ENCODE data around the gene RIOK1.

The RIOK1 gene

DNA sequence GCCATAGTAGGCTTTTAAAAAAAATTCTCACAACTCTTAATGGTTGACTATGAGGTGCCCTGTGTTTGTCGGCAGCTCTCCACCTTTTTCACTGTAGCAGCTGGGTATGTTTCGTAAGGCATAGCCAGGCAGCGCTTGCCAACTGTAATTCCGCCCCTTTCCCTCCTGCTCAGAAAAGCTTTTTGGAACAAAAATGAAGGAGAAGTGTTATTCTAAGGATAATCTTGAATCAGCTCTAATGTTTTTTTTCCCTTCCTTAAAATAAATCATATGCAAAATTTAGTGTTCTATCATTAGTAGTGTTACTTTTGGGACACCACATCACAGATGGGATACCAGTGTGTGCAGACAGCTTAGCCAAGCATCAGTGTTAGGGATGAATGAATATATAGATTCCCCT is 21.2 kb downstream of the RIOK1 start:
- no peak for DNase-seq

DNA sequence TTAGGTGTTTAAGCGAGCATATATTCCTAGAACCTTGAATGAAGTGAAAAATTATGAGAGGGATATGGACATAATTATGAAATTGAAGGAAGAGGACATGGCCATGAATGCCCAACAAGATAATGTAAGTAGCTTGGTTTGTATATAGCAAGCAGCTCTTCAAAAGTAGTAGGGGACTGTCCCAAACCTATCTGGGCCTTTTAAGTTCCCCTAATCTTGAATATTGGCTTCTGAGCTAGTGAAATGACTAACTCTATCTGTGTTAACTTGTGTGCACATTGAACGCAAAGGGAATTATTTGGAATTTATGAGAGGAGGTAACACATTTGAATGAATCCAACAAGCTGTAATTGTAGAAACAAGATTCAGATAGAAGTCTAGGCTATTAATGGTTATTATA is 21.7 kb downstream of the RIOK1 start:
- DNase-seq = no peak

DNA sequence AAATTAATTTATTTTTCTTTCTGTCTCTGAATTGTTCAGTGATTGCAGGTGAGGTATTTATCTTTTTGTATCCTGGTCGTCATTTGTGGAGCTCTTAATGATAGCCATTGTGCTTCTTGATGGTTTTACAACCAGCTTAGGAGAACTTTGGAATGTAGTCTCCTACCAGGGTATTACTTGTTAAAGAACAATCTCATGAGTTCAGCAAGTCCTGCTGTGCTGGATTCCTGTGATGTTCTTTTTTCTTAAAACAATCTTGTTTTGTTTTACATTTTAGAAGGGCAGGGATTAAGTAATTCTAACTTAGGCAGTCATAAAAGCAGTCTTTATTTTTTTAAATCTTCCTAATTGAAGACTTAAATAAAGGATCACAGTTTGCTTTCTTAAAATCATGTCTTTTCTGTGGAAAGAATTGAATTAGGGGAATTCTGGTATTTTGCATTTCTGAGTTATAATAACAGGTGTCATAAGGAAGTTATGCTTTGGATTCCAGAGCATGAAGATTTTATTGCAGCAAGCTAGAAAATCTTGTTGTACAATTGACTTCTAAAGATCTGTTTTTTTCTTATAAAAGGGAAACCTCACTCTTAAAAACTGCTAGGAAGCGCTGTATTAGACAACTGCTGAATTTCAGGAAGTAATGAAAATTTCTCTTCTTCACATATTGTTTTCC is 23.7 kb downstream of the RIOK1 start:
- DNase-seq = no peak

DNA sequence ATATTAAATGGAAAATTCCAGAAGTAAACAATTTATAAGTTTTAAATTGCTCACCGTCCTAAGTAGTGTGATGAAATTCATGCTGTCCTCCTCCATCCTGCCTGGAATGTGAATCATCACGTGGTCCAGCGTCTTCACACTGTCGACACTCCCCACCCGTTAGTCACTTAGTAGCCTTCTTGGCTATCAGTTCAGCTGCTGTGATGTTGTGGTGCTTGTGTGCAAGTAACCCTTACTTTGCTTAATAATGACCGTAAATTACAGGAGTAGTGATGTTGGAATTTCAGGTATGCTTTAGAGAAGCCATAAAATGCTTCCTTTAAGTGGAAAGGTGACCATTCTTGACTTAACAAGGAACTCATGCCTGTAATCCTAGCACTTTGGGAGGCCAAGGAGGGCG is 25.2 kb downstream of the RIOK1 start:
- no peak for DNase-seq

DNA sequence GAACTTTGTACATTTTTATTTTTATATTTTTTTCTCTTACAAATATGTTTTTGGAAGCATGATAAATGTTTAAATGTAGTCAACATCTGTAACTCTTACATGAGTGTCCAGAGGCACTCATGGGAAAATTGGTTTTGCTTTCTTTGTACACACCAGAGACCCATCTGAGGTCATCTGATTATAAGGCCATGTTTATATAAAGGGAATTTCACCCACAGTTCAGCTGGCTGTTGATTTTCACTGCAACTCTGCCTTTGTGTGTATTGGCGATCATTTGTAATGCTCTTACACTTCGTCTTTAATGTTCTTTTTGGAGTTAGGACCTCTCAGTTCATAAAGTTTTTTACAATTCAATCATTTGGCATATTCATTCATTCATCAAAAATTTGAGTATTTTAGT is 28.1 kb downstream of the RIOK1 start:
- DNase-seq = no peak

DNA sequence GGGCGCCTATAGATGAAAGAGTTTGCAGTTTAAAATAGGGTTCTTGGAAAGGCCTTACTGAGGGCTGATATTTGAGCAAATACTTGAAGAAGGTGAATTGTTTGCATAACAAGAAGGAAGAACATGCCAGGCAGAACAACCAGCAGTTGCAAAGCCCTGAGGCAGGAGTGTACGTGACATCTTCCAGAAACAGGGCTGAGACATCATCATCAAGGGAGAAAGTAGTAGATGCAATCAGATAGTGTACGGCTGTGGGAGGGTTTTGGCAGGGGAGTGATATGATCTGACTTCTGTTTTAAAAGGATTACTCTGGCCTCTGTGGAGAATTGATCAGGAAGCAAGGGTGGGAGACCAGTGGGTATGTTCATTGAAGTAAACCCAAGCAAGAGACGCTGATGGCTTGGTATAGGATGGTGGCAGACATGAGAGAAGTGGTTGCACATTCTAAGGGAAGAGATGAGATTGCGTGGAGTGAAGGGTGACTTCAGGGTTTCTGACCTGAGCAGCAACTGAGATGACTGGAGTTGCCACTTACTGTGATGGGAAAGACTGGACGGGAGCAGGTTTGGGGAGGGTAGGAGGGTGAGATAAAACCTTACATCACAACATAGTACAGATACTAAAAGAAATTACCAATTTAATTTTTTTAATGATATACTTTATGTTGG is 28.8 kb downstream of the RIOK1 start:
- no peak for DNase-seq

DNA sequence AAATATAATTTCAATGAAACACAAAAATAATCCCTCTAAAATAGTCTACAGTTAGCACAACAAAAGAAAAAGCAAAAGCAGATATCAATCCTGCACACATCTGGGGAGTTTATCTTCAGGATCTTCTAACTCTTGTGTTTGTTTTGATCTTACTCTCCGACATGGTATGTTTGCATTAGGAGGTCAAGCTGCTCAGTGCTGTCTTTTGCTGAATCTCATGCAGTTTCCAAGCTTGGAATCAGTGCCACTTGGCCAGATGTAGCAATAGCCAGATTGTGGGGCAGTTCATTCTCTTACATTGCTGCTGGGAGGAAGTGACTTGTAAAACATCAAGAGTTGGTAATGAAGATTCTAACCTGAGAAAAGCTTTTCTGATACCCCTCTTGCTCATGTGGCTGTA is 29.5 kb downstream of the RIOK1 start:
- DNase-seq = no peak

DNA sequence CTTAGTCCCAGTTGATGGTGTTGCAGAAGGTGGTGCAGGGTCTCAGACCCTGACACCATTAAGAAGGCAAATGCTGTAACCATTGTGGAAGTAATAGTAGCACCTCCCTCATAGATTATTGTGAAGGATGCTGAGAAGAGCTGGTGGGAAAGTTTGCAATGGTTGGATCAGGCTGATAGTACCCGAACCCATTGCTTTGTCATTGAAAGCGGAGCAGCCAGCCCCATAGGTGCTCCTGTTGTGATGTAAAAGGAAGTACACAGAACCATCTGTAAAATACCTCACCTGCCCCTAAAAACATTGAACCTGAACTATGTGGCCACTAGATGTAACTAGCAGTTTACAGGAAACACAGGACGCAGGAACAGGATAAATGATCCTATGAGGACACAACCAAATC is 31.5 kb downstream of the RIOK1 start:
- DNase-seq = no peak

DNA sequence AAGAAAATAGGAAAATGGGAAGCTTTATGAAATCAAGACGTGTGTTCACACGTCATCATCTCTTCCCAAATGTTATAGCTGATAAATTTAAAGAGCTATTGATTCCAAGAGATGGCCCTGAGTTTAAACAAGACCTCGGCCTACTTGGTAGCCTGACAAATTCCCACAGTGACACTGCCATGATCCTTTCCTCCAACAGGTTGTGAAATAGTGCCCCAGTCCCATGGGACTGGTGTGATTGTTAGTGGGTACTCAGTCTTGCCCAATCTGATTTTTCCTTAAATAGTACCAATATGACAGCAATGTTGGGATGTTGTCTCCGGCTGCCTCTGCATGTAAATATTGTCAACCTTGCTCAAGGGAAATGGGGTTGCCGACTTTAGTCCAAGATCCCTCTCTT is 34.5 kb downstream of the RIOK1 start:
- no peak for DNase-seq

DNA sequence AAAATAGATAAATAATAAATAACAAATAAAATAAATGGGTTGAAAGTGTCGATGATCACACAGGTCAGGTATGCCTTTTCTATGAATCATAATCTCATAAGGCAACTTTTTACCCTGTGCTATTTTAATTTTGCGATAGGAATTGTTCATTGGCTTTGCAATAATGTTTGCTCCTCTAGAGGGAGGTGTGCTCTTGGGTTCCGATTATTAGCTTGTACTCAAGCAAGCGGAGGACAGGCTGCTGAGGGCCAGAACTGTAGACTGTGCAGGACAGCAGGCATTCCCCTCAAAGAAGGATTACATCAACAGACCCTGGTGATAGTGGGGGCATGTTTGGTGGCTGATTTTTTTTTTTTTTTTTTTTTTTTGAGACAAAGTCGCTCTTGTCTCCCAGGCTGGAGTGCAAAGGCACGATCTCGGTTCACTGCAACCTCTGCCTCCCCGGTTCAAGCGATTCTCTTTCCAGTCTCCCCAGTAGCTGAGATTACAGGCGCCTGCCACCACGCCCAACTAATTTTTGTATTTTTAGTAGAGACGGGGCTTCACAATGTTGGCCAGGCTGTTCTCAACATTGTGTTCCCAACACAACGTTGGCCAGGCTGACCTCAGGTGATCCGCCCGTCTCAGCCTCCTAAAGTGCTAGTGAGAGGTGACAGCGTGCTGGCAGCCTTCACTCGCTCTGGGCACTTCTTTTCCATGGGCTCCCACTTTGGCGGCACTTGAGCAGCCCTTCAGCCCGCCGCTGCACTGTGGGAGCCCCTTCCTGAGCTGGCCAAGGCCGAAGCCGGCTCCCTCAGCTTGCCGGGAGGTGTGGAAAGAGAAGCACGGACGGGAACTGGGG is 35.6 kb downstream of the RIOK1 start:
- no peak for DNase-seq

DNA sequence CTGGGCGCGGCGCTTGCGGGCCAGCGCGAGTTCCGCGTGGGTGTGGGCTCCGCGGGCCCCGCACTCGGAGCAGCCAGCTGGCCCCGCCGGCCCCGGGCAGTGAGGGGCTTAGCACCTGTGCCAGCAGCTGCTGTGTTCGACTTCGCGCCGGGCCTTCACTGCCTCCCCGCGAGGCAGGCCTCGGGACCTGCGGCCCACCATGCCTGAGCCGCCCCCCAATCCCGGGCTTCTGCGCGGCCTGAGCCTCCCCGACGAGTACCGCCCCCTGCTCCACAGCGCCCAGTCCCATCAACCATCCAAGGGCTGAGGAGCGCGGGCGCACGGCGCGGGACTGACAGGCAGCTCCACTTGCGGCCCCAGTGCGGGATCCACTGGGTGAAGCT is 36.2 kb downstream of the RIOK1 start:
- no peak for DNase-seq

DNA sequence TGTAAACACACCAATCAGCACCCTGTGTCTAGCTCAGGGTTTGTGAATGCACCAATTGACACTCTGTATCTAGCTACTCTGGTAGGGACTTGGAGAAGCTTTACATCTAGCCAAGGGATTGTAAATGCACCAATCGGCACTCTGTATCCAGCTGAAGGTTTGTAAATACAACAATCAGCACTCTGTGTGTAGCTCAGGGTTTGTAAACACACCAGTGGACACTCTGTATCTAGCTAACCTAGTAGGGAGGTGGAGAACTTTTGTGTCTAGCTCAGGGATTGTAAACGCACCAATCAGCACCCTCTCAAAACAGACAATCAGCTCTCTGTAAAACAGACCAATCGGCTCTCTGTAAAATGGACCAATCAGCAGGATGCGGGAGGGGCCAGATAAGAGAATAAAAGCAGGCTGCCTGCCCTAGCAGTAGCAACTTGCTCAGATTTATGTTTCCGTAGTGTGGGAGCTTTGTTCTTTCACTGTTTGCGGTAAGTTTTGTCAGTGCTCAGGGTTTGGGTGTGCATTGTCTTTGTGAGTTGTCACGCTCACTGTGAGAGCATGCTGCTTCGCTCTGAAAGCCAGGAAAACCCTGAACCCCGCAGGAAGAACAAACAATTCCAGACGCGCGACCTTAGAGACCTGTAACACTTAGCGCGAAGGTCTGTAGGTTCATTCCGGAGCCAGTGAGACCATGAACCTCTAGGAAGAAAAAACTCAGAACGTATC is 37.0 kb downstream of the RIOK1 start:
- no peak for DNase-seq

DNA sequence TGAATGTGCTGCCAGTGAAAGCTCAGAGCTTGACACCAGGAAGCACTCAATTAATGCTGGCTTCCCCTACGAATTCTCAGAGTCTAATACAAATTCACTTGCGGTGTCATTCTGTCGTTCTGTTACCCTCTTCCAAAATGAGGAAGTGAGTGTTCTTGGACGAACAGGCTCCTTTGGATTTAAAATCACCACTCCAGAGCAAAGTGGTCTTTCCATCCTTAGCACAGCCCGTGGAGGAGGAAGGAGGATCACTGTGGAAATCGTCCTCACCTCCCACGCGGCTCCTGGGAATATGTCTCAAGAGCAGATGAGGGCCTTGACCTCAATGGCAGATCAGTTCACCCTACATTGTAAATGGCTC is 41.7 kb downstream of the RIOK1 start:
- DNase-seq = no peak

DNA sequence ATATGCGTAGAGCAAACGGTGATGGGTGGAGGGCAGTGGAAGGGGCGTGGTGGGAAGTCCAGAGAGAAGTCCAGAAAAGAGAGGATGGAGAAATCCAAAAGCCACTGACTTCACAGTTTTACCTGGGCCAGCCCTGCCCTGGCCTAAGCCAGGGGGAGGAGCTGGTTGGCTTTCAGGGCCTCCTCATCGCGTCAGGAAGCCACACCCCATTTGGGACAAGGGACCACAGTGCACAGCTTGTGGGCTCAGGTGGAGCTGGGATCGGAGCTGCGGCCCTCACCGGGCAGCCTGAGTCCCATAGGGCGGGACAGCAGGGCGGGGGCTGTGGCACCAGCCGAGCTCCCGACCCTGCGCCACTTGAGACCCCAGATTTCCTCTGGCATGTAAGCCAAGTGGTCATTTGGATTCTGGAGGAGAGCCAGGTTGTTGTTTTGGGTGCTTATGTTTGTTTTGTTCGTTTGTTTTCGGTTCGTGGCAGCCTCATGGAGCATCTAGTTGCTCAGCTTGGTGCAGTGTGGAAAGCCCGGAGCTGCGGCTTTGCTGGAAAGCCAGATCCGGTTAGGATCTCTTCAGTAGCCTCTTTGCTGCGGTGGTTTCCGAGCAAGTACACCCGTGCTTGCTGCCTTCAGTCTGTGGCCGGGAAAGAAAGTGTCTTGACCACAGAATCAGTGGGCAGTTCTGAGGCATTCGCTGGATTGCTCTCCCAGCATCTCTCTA is 42.2 kb downstream of the RIOK1 start:
- DNase-seq = no peak

DNA sequence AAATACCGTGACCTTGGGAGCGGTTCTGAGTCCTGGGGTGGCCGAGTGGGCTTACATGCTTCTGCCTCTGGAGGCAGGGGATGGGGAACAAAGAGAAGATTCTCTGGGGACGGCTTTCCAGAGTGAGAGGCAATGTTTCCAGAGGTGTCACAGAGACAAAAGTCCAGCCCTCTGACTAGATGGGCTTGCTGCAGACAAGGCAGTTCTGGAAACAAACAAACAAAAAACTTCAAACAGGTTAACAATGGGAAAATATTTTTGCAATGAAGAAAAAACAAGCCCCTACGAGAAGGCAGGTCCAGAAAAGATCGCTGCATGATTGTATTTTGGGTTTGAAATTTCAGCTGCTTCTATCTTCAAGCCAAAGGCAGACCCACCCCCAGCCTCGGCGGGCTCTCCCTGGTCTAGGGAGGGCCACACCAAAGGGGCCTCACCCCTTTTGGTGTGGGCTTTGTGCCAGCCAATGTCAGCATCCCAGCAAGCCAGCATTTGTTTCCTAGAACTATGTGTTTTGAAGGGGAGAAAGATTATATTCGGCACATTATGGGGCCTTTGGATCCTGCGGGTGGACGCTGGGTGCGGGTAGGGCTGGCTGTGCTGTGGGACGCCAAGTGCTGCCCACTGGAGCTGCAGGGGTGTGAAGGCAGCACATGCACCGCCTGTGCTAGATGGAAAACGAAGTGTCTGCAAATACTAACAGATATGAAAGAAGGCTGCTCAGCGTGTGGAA is 42.9 kb downstream of the RIOK1 start:
- DNase-seq = no peak

DNA sequence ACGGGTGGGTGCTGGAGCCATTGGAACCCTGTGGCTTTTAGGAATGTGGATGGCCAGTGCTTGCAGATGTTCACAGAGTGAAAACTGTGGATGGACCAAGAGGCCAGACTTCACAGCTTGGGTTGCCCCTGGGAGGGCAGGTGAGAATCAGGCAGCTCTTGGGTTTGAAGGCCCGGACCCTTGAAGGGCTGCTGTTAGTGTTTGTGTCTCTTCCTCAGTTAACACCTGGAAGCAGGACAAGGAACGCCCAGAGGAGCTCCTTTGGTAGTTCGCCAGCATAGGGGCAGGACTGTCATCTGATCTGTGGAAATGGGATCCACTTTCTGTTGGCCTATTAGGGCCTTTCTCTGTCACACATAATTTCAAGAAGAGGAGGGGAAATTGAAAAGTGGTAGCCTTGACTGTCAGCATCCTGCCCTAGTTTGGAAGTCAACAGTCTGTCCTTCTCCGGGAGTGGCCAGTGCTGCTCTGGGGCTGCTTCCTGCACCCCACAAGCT is 43.6 kb downstream of the RIOK1 start:
- DNase-seq = no peak

DNA sequence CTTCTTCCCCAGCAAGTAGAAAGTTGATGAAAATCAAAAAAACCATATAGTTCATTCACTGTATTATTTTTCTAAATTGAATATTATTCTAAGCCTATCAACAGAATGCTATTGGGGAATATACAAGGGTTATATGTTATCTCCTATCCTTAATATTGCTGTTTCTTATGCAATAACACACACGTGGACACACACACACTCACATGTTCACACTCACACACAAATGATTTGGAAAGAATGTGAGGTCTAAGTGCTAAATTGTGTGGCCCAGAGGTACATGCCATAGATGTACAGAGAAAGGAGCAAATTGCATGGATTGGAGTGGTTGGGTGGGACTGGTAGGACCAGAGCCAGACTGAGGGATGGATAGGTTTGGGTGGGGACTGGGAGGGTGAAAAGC is 45.1 kb downstream of the RIOK1 start:
- no peak for DNase-seq

DNA sequence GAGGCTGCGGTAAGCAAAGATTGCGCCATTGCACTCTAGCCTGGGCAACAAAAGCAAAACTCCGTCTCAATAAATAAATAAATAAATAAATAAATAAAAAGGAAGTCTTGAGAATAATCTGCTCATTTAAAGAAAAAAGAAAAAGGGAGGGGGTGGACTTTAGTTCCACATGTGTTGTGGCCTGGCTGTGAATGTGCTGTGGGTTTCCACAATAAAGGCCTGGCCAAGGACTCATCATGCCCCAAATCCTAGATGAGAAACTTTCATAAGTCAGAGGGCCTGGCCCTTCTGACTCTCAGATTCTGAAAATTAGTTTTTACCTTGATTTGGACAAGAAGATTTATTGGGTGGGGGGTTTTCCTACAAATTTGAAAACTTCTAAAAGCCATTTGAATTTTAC is 48.4 kb downstream of the RIOK1 start:
- no peak for DNase-seq

DNA sequence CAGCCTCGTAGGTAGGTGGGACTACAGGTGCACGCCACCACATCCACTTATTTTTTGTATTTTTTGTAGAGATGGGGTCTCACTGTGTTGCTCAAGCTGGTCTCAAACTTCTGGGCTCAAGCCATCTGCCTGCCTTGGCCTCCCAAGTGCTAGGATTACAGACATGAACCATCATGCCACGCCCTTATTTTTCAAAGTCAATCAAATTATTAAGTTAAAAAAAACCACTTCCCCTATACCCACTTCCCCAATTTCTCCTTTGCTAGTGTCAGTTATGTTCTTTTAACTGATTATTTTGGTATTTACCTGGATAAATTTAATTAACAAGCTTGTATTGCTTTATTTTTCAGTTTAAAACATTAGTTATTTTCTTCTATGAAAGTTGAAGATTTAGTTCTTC is 49.6 kb downstream of the RIOK1 start:
- DNase-seq = no peak

DNA sequence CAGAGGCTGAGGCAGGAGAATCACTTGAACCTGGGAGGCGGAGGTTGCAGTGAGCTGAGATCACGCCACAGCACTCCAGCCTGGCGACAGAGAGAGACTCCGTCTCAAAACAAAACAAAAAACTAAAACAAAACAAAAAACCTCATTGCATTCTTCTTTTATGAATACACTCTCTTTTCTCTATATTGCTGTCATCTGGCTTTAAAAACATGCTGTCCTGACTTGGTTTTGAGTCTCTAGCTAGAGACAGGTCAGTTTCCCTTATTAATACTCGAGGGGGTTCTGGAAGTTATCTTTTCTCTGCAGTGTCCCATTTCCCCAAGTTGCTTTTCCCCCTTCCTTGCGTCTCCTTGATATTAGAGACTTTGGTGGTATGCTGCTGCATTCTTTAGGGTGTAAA is 50.9 kb downstream of the RIOK1 start:
- no peak for DNase-seq

DNA sequence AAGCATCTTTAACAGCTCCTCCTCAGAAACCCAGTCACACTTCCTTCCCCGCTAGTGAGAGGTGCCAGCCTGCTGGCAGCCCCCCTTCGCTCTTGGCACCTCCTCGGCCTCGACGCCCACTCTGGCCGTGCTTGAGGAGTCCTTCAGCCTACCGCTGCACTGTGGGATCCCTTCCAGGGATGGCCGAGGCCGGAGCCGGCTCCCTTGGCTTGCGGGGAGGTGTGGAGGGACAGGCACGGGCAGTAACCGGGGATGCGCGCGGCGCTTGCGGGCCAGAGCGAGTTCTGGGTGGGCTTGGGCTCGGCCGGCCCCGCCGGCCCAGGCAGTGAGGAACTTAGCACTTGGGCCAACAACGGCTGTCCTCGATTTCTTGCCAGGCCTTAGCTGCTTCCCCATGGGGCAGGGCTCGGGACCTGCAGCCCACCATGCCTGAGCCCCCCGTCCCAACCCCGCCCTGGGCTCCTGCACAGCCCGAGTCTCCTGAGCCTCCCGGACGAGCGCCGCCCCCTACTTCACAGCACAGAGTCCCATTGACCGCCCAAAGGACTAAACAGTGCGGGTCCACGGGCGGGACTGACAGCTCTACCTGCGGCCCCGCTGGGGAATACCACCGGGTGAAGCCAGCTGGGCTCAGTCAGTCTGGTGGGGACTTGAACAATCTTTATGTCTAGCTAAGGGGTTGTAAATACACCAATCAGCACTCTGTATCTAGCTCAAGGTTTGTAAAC is 51.6 kb downstream of the RIOK1 start:
- DNase-seq = no peak
